ENCODE measurements around the gene FHOD1. TPM values are rescaled to one million over a fixed set of nuclear protein-coding genes. Genes with fewer than 3 reads are reported as not detected.

FHOD1 gene
- total and polyA plus RNA-seq, 10 donors = 45.6 to 304 (median 147) TPM

- no peaks in the 10 kb centered on the region for H3K36me3 ChIP-seq
- peaks cover 0 to 49% (median 6%) of the 10 kb centered on the region in 7 donors for H3K27me3 ChIP-seq (replicated peaks in 1 of 7)
- no peak for TF ChIP-seq POLR2A (IDR thresholded peaks at IDR 0.05)
- intact Hi-C loops (cut with DNase I; ENCODE audit: low total_unique reads) = no loop called here
- H3K27ac ChIP-seq = no peak overlapping the region
- 84 to 96% (median 92%) methylated on average over 6 to 16 of the region's 16 CpGs for WGBS, 5 donors
- H3K4me3 ChIP-seq = no peak overlapping the region
- peaks cover 16 to 47% (median 37%) of the 10 kb centered on the region in 6 donors for H3K4me1 ChIP-seq
- no peak for DNase-seq
- no peaks in the 10 kb centered on the region for H3K9me3 ChIP-seq
Observed at GRCh38 chr16:67180166-67180565, 67.1 kb downstream of the FHOD1 start.

GRCh38 chr16:67179421-67180080 is 67.7 kb downstream of the FHOD1 start:
- Histone ChIP-seq H3K36me3 (no peaks in the 10 kb centered on the region), H3K27ac (no peak overlapping the region), H3K4me3 (no peak overlapping the region), H3K9me3 (no peaks in the 10 kb centered on the region), H3K4me1 (peaks cover 14 to 47% (median 36%) of the 10 kb centered on the region in 6 donors), H3K27me3 (replicated peaks in 1 of 7) (peaks cover 0 to 49% (median 8%) of the 10 kb centered on the region in 7 donors)
- intact Hi-C loops (cut with DNase I; ENCODE audit: low total_unique reads) = no loop called here
- TF ChIP-seq POLR2A (IDR thresholded peaks at IDR 0.05) (no peak), CTCF (IDR thresholded peaks at IDR 0.05 in 8 of 11, conservative IDR thresholded peaks at IDR 0.05 in 3 of 11) (no peak), POLR2AphosphoS5 (IDR thresholded peaks at IDR 0.05) (no peak)
- no peak for DNase-seq
- WGBS, 5 donors = 85 to 93% (median 91%) methylated on average over 10 to 13 of the region's 13 CpGs

Small RNA genes within 50 kb of the gene (microRNA-seq; reads per million reads assigned to microRNA genes)
- 264 to 561 (median 275) reads per million in 3 donors for gene MIR328

Small RNA genes within 50 kb of the gene (small RNA-seq; reads per million reads assigned to genes)
- gene MIR328 = 3.7 to 5.1 (median 4.3) reads per million in 4 donors

Other genes starting within 250 kb of the FHOD1 start
- 10 to 100 TPM; 55.8 to 80.4 (median 58.6) TPM for gene CBFB, start 218.3 kb downstream of the FHOD1 start, total RNA-seq
- gene CBFB, start 218.3 kb downstream of the FHOD1 start, polyA plus RNA-seq = 10 to 100 TPM; 22.7 to 35.1 (median 29.1) TPM
- 10 to 100 TPM; 15.3 to 44.0 (median 19.8) TPM for gene PHAF1, start 137.5 kb downstream of the FHOD1 start, total RNA-seq
- 10 to 100 TPM in 1 of 3 donors, 1 to 10 TPM in 2; 5.5 to 10.3 (median 9.9) TPM for gene PHAF1, start 137.5 kb downstream of the FHOD1 start, polyA plus RNA-seq
- gene B3GNT9, start 96.5 kb downstream of the FHOD1 start, total RNA-seq = 10 to 100 TPM in 4 of 7 donors, 1 to 10 TPM in 3; 6.1 to 15.3 (median 10.1) TPM
- 1 to 10 TPM; 2.0 to 6.6 (median 3.0) TPM for gene B3GNT9, start 96.5 kb downstream of the FHOD1 start, polyA plus RNA-seq
- 10 to 100 TPM; 29.2 to 39.3 (median 31.1) TPM for gene TRADD, start 87.6 kb downstream of the FHOD1 start, total RNA-seq
- gene TRADD, start 87.6 kb downstream of the FHOD1 start, polyA plus RNA-seq = 10 to 100 TPM; 27.5 to 42.2 (median 35.3) TPM
- gene FBXL8, start 87.5 kb downstream of the FHOD1 start, total RNA-seq = 10 to 100 TPM in 6 of 7 donors, 1 to 10 TPM in 1; 8.4 to 29.9 (median 13.2) TPM
- gene FBXL8, start 87.5 kb downstream of the FHOD1 start, polyA plus RNA-seq = 10 to 100 TPM in 1 of 3 donors, 1 to 10 TPM in 2; 6.0 to 11.2 (median 6.0) TPM
- 10 to 100 TPM; 11.5 to 43.7 (median 23.3) TPM for gene HSF4, start 82.7 kb downstream of the FHOD1 start, total RNA-seq
- gene HSF4, start 82.7 kb downstream of the FHOD1 start, polyA plus RNA-seq = 10 to 100 TPM; 16.1 to 24.0 (median 16.7) TPM
- gene NOL3, start 76.9 kb downstream of the FHOD1 start, total RNA-seq = 10 to 100 TPM in 6 of 7 donors, 1 to 10 TPM in 1; 8.2 to 14.2 (median 13.6) TPM
- gene NOL3, start 76.9 kb downstream of the FHOD1 start, polyA plus RNA-seq = 10 to 100 TPM in 2 of 3 donors, 1 to 10 TPM in 1; 8.7 to 12.0 (median 10.8) TPM
- gene MATCAP1, start 63.5 kb downstream of the FHOD1 start, total RNA-seq = 10 to 100 TPM; 11.9 to 59.4 (median 21.0) TPM
- gene MATCAP1, start 63.5 kb downstream of the FHOD1 start, polyA plus RNA-seq = 10 to 100 TPM in 2 of 3 donors, 1 to 10 TPM in 1; 8.9 to 37.1 (median 16.3) TPM
- 10 to 100 TPM; 29.2 to 81.7 (median 48.3) TPM for gene EXOC3L1, start 57.3 kb downstream of the FHOD1 start, total RNA-seq
- gene EXOC3L1, start 57.3 kb downstream of the FHOD1 start, polyA plus RNA-seq = 100 to 1,000 TPM in 1 of 3 donors, 10 to 100 TPM in 2; 28.5 to 113 (median 54.2) TPM
- 100 to 1,000 TPM in 3 of 7 donors, 10 to 100 TPM in 4; 68.0 to 134 (median 80.1) TPM for gene E2F4, start 55.3 kb downstream of the FHOD1 start, total RNA-seq
- gene E2F4, start 55.3 kb downstream of the FHOD1 start, polyA plus RNA-seq = 10 to 100 TPM; 40.8 to 68.3 (median 47.8) TPM
- gene ELMO3, start 48.4 kb downstream of the FHOD1 start, total RNA-seq = 1 to 10 TPM; 2.8 to 4.7 (median 4.0) TPM
- 1 to 10 TPM; 4.2 to 8.7 (median 7.0) TPM for gene ELMO3, start 48.4 kb downstream of the FHOD1 start, polyA plus RNA-seq
- gene TMEM208, start 20.4 kb downstream of the FHOD1 start, total RNA-seq = 10 to 100 TPM; 28.1 to 39.0 (median 29.3) TPM
- gene TMEM208, start 20.4 kb downstream of the FHOD1 start, polyA plus RNA-seq = 10 to 100 TPM; 54.5 to 68.7 (median 65.9) TPM
- 10 to 100 TPM in 5 of 7 donors, 1 to 10 TPM in 2; 8.1 to 26.8 (median 13.5) TPM for gene SLC9A5, start 1.5 kb upstream of the FHOD1 start, total RNA-seq
- gene SLC9A5, start 1.5 kb upstream of the FHOD1 start, polyA plus RNA-seq = 10 to 100 TPM in 2 of 3 donors, 1 to 10 TPM in 1; 6.0 to 34.1 (median 33.6) TPM
- 10 to 100 TPM in 6 of 7 donors, 1 to 10 TPM in 1; 9.6 to 27.9 (median 15.2) TPM for gene PLEKHG4, start 32.1 kb upstream of the FHOD1 start, total RNA-seq
- 10 to 100 TPM in 2 of 3 donors, 1 to 10 TPM in 1; 5.1 to 12.7 (median 11.3) TPM for gene PLEKHG4, start 32.1 kb upstream of the FHOD1 start, polyA plus RNA-seq
- under 1 TPM in 5 of 7 donors, not detected in 2; 0.17 to 0.73 (median 0.47) TPM for gene KCTD19, start 79.3 kb upstream of the FHOD1 start, total RNA-seq
- gene KCTD19, start 79.3 kb upstream of the FHOD1 start, polyA plus RNA-seq = under 1 TPM; 0.16 to 0.36 (median 0.22) TPM
- under 1 TPM in 4 of 7 donors, not detected in 3; 0.46 to 0.98 (median 0.75) TPM for gene LRRC36, start 79.3 kb upstream of the FHOD1 start, total RNA-seq
- gene LRRC36, start 79.3 kb upstream of the FHOD1 start, polyA plus RNA-seq = 1 to 10 TPM in 1 of 3 donors, under 1 TPM in 2; 0.48 to 2.3 (median 0.56) TPM
- gene TPPP3, start 146.0 kb upstream of the FHOD1 start, total RNA-seq = 10 to 100 TPM in 3 of 7 donors, 1 to 10 TPM in 4; 2.5 to 13.9 (median 9.9) TPM
- gene TPPP3, start 146.0 kb upstream of the FHOD1 start, polyA plus RNA-seq = 10 to 100 TPM in 1 of 3 donors, 1 to 10 TPM in 2; 5.6 to 11.4 (median 7.2) TPM
- gene ZDHHC1, start 169.0 kb upstream of the FHOD1 start, total RNA-seq = 10 to 100 TPM in 6 of 7 donors, 1 to 10 TPM in 1; 9.5 to 31.2 (median 20.6) TPM
- 1 to 10 TPM; 2.1 to 6.0 (median 2.3) TPM for gene ZDHHC1, start 169.0 kb upstream of the FHOD1 start, polyA plus RNA-seq
- 10 to 100 TPM in 1 of 7 donors, 1 to 10 TPM in 5, under 1 TPM in 1; 0.85 to 18.3 (median 4.7) TPM for gene HSD11B2, start 183.6 kb upstream of the FHOD1 start, total RNA-seq
- gene HSD11B2, start 183.6 kb upstream of the FHOD1 start, polyA plus RNA-seq = 1 to 10 TPM; 1.7 to 4.1 (median 2.8) TPM
- gene ATP6V0D1, start 233.7 kb upstream of the FHOD1 start, total RNA-seq = 100 to 1,000 TPM in 5 of 7 donors, 10 to 100 TPM in 2; 97.5 to 133 (median 114) TPM
- 10 to 100 TPM; 37.3 to 68.6 (median 40.1) TPM for gene ATP6V0D1, start 233.7 kb upstream of the FHOD1 start, polyA plus RNA-seq
- gene AGRP, start 236.1 kb upstream of the FHOD1 start, total RNA-seq = under 1 TPM in 1 of 7 donors, not detected in 6; 0.91 TPM
- under 1 TPM; 0.15 to 0.30 (median 0.22) TPM for gene AGRP, start 236.1 kb upstream of the FHOD1 start, polyA plus RNA-seq

All from spleen (tissue), 11 donors.